ENCODE measurements around the gene PARD3. TPM values are rescaled to one million over a fixed set of nuclear protein-coding genes. Genes with fewer than 3 reads are reported as not detected.

The PARD3 gene
- total and polyA plus RNA-seq, 7 donors = 20.2 to 84.4 (median 53.4) TPM

GRCh38 chr10:34119456-34119855 is 695.6 kb downstream of the PARD3 start:
- ATAC-seq = no peak
- Histone ChIP-seq H3K36me3 (ENCODE audit: insufficient read depth in 1 of 2, low read depth in 1 of 2) (peaks cover 0 to 5% of the 10 kb centered on the region in 2 donors), H3K4me3 (no peak overlapping the region), H3K27ac (no peak overlapping the region), H3K9me3 (no peaks in the 10 kb centered on the region), H3K27me3 (ENCODE audit: insufficient read depth in 3 of 3, low read length in 2 of 3) (peaks cover 0 to 2% (median 0%) of the 10 kb centered on the region in 3 donors), H3K4me1 (peaks cover 12% of the 10 kb centered on the region)
- no peak for TF ChIP-seq CTCF (IDR thresholded peaks at IDR 0.05)
- 93 to 97% (median 96%) methylated on average over 25 of the region's 25 CpGs for WGBS, 3 donors
- no peak for DNase-seq
- intact Hi-C loops (cut with DNase I) = loop anchor here in 1 of 2 donors (10.0 kb wide), 1 partner anchor 515 kb away; no protein-coding TSS in a partner anchor

- TF ChIP-seq CTCF (IDR thresholded peaks at IDR 0.05) = no peak
- ATAC-seq (peak in 3 of 4 donors; percentile 49 to 60 (median 51)), DNase-seq (no peak)
- Histone ChIP-seq H3K9me3 (no peaks in the 10 kb centered on the region), H3K4me3 (peak overlapping the region; percentile 5), H3K27ac (no peak overlapping the region), H3K27me3 (ENCODE audit: insufficient read depth in 3 of 3, low read length in 2 of 3) (no peaks in the 10 kb centered on the region), H3K4me1 (peaks cover 9% of the 10 kb centered on the region), H3K36me3 (ENCODE audit: insufficient read depth in 1 of 2, low read depth in 1 of 2) (peaks cover 0 to 5% of the 10 kb centered on the region in 2 donors)
- intact Hi-C loops (cut with DNase I) = loop anchor here in 1 of 2 donors (10.0 kb wide), 1 partner anchor 518 kb away; no protein-coding TSS in a partner anchor
- WGBS, 3 donors = 34 to 42% (median 40%) methylated on average over 16 of the region's 16 CpGs
Measured at GRCh38 chr10:34116681-34117271, 698.3 kb downstream of the PARD3 start.

- H3K4me3 ChIP-seq = peak overlapping the region; percentile 5
- no peaks in the 10 kb centered on the region for H3K9me3 ChIP-seq
- DNase-seq = no peak
- TF ChIP-seq CTCF (IDR thresholded peaks at IDR 0.05) = no peak
- no peaks in the 10 kb centered on the region for H3K27me3 ChIP-seq (ENCODE audit: insufficient read depth in 3 of 3, low read length in 2 of 3)
- WGBS, 3 donors = 32 to 41% (median 41%) methylated on average over 6 of the region's 6 CpGs
- peaks cover 9% of the 10 kb centered on the region for H3K4me1 ChIP-seq
- peaks cover 0 to 10% of the 10 kb centered on the region in 2 donors for H3K36me3 ChIP-seq (ENCODE audit: insufficient read depth in 1 of 2, low read depth in 1 of 2)
- ATAC-seq = peak in 1 of 4 donors; percentile 30
- H3K27ac ChIP-seq = no peak overlapping the region
- intact Hi-C loops (cut with DNase I) = loop anchor here in 1 of 2 donors (10.0 kb wide), 1 partner anchor 519 kb away; no protein-coding TSS in a partner anchor
Measured at GRCh38 chr10:34116220-34116641, 698.9 kb downstream of the PARD3 start.

- no peak for TF ChIP-seq CTCF (IDR thresholded peaks at IDR 0.05)
- intact Hi-C loops (cut with DNase I) = loop anchor here in 1 of 2 donors (10.0 kb wide), 1 partner anchor 520 kb away; no protein-coding TSS in a partner anchor
- 85 to 92% (median 89%) methylated on average over 10 of the region's 10 CpGs for WGBS, 3 donors
- no peaks in the 10 kb centered on the region for H3K27me3 ChIP-seq (ENCODE audit: insufficient read depth in 3 of 3, low read length in 2 of 3)
- H3K27ac ChIP-seq = no peak overlapping the region
- peaks cover 0 to 19% of the 10 kb centered on the region in 2 donors for H3K36me3 ChIP-seq (ENCODE audit: insufficient read depth in 1 of 2, low read depth in 1 of 2)
- DNase-seq = no peak
- H3K9me3 ChIP-seq = no peaks in the 10 kb centered on the region
- no peak for ATAC-seq
- no peak overlapping the region for H3K4me3 ChIP-seq
- peaks cover 9% of the 10 kb centered on the region for H3K4me1 ChIP-seq
Measured at GRCh38 chr10:34114914-34115313, 700.2 kb downstream of the PARD3 start.
